GM12892 (cell line): ENCODE data around the gene SDHAF2.

ENCODE experiments used
- POLR2A ChIP-seq: IDR thresholded peaks from 2 replicates; pipeline ENCODE4 v1.6.1; 2011; ENCODE audit warnings: low read depth, low read length, control low read depth
- POLR2AphosphoS5 ChIP-seq: IDR thresholded peaks from 2 replicates; pipeline ENCODE4 v1.6.1; 2011; ENCODE audit warnings: low read depth, low read length, control low read depth
- TAF1 ChIP-seq: IDR thresholded peaks from 2 replicates; pipeline ENCODE4 v1.6.1; 2011; ENCODE audit warnings: low read depth, mild to moderate bottlenecking, control low read depth, low read length, borderline replicate concordance

- TF ChIP-seq TAF1 (no peak), POLR2AphosphoS5 (no peak), POLR2A (no peak)
Measured at GRCh38 chr11:61384271-61385242, 45.4 kb upstream of the SDHAF2 start.
